UCSD-AML1 (cell line): ENCODE data around the gene SCNN1B.
"Not testable (repeated sequence)": the region's sequence is repeated elsewhere in the genome, so short reads cannot be mapped to it uniquely, and the experiment has no call there.

ENCODE experiments used
- DNase-seq: peaks from one replicate; lab custom pipeline; 2025; ENCODE audit not compliant: unreplicated experiment; lab: John Stamatoyannopoulos, UW

Gene SCNN1B

GRCh38 chr16:23288209-23288608 is 13.9 kb upstream of the SCNN1B start:
- no peak for DNase-seq

GRCh38 chr16:23288726-23289512 is 13.2 kb upstream of the SCNN1B start:
- no peak for DNase-seq

- DNase-seq = no peak
These were observed 11.7 kb upstream of the SCNN1B start for GRCh38 chr16:23290189-23291062.

- DNase-seq = no peak
These were observed 9.1 kb upstream of the SCNN1B start for GRCh38 chr16:23293016-23293415.

- no peak for DNase-seq
These were observed 7.8 kb upstream of the SCNN1B start for GRCh38 chr16:23294260-23294659.

- no peak for DNase-seq
These were observed 5.1 kb upstream of the SCNN1B start for GRCh38 chr16:23296994-23297393.

- no peak for DNase-seq
These were observed 3.7 kb upstream of the SCNN1B start for GRCh38 chr16:23298290-23298915.

- not testable (repeated sequence) for DNase-seq
These were observed 2.3 kb upstream of the SCNN1B start for GRCh38 chr16:23299815-23300214.

GRCh38 chr16:23301251-23302044 is 654 bp upstream of the SCNN1B start:
- no peak for DNase-seq

- no peak for DNase-seq
These were observed 1.6 kb downstream of the SCNN1B start for GRCh38 chr16:23303685-23304084.

GRCh38 chr16:23304620-23305019 is 2.5 kb downstream of the SCNN1B start:
- DNase-seq = no peak

- no peak for DNase-seq
These were observed 4.3 kb downstream of the SCNN1B start for GRCh38 chr16:23306199-23307100.

GRCh38 chr16:23310217-23310616 is 8.1 kb downstream of the SCNN1B start:
- no peak for DNase-seq

- DNase-seq = no peak
These were observed 8.6 kb downstream of the SCNN1B start for GRCh38 chr16:23310744-23311143.

- no peak for DNase-seq
These were observed 14.1 kb downstream of the SCNN1B start for GRCh38 chr16:23316232-23316631.

- no peak for DNase-seq
These were observed 14.6 kb downstream of the SCNN1B start for GRCh38 chr16:23316634-23317265.

- no peak for DNase-seq
These were observed 15.2 kb downstream of the SCNN1B start for GRCh38 chr16:23317266-23317661.

- DNase-seq = no peak
These were observed 15.6 kb downstream of the SCNN1B start for GRCh38 chr16:23317751-23318150.

- no peak for DNase-seq
These were observed 16.5 kb downstream of the SCNN1B start for GRCh38 chr16:23318639-23319038.
